Mesendoderm (in vitro differentiated cells): ENCODE results near the gene ZNF831.

ENCODE experiments used
- DNase-seq: peaks from one replicate; pipeline ENCODE4 v3.0.0; 2013
- H2AK5ac ChIP-seq: 2 replicates; pipeline ENCODE4 v1.6.1; 2013; ENCODE audit warnings: low read length, inconsistent platforms
- H2BK120ac ChIP-seq: 2 replicates; pipeline ENCODE4 v1.6.1; 2013; ENCODE audit warnings: low read depth, mild to moderate bottlenecking, low read length, moderate library complexity, mixed read lengths
- H2BK15ac ChIP-seq: replicated peaks from 2 replicates; pipeline ENCODE4 v1.6.1; 2013; ENCODE audit warnings: low read depth, mild to moderate bottlenecking, moderate library complexity
- H2BK5ac ChIP-seq: 2 replicates; pipeline ENCODE4 v1.6.1; 2013; ENCODE audit warnings: low read length, inconsistent platforms
- H3K18ac ChIP-seq: 2 replicates; pipeline ENCODE4 v1.6.1; 2013; ENCODE audit warnings: mild to moderate bottlenecking, low read length, mixed read lengths
- H3K23ac ChIP-seq: one replicate; pipeline ENCODE4 v1.6.1; 2013; ENCODE audit warnings: low read length
- H3K27ac ChIP-seq: 2 replicates; pipeline ENCODE4 v1.5.1; 2013; ENCODE audit warnings: low read depth, mild to moderate bottlenecking, inconsistent platforms, low read length, moderate library complexity
- H3K27me3 ChIP-seq: 2 replicates; pipeline ENCODE4 v1.6.1; 2013; ENCODE audit warnings: low read length, control low read depth, mild to moderate bottlenecking, inconsistent platforms; ENCODE audit not compliant: insufficient read depth, poor library complexity
- H3K36me3 ChIP-seq: 2 replicates; pipeline ENCODE4 v1.6.1; 2013; ENCODE audit warnings: low read length, inconsistent platforms; ENCODE audit not compliant: control insufficient read depth, insufficient read depth
- H3K4ac ChIP-seq: one replicate; pipeline ENCODE4 v1.6.1; 2013; ENCODE audit warnings: low read depth, mild to moderate bottlenecking, low read length, moderate library complexity
- H3K4me1 ChIP-seq: 2 replicates; pipeline ENCODE4 v1.6.1; 2013; ENCODE audit warnings: low read depth, low read length, inconsistent platforms; ENCODE audit not compliant: control insufficient read depth
- H3K4me2 ChIP-seq: 2 replicates; pipeline ENCODE4 v1.6.1; 2013; ENCODE audit warnings: low read length
- H3K4me3 ChIP-seq: 2 replicates; pipeline ENCODE4 v1.5.1; 2013; ENCODE audit warnings: mild to moderate bottlenecking, low read length
- H3K56ac ChIP-seq: one replicate; pipeline ENCODE4 v1.6.1; 2013; ENCODE audit warnings: low read length
- H3K79me1 ChIP-seq: 2 replicates; pipeline ENCODE4 v1.6.1; 2013; ENCODE audit warnings: low read length, inconsistent platforms
- H3K79me2 ChIP-seq: 2 replicates; pipeline ENCODE4 v1.6.1; 2013; ENCODE audit warnings: mild to moderate bottlenecking, low read length; ENCODE audit not compliant: control insufficient read depth, insufficient read depth
- H3K9ac ChIP-seq: 2 replicates; pipeline ENCODE4 v1.6.1; 2013; ENCODE audit warnings: low read length, inconsistent platforms
- H4K5ac ChIP-seq: one replicate; pipeline ENCODE4 v1.6.1; 2013; ENCODE audit warnings: low read length
- H4K8ac ChIP-seq: one replicate; pipeline ENCODE4 v1.6.1; 2013; ENCODE audit warnings: low read depth, mild to moderate bottlenecking, control low read depth, low read length, moderate library complexity
- WGBS: extraction: QIAGEN DNeasy Blood & Tissue Kit; methylation state at CpG from one replicate; pipeline ENCODE4 v1.1.7; 2013; ENCODE audit warnings: low lambda C conversion rate, missing lambda C conversion rate; ENCODE audit not compliant: insufficient coverage; ENCODE audit errors: extremely low coverage; 5-methylcytosine and 5-hydroxymethylcytosine counted together

The ZNF831 gene

GRCh38 chr20:59181936-59182335 is 18.3 kb downstream of the ZNF831 start:
- Histone ChIP-seq H3K4ac (no peak overlapping the region), H3K4me3 (no peak overlapping the region), H3K36me3 (no peaks in the 10 kb centered on the region), H2BK5ac (no peak overlapping the region), H4K5ac (no peak overlapping the region), H3K79me1 (no peaks in the 10 kb centered on the region), H2BK120ac (no peak overlapping the region), H3K23ac (no peak overlapping the region), H3K79me2 (no peaks in the 10 kb centered on the region), H3K9ac (no peak overlapping the region), H3K18ac (no peak overlapping the region), H3K4me1 (peaks cover 1% of the 10 kb centered on the region), H3K27ac (no peak overlapping the region), H2BK15ac (no peak overlapping the region), H3K27me3 (no peaks in the 10 kb centered on the region), H4K8ac (no peak overlapping the region), H3K4me2 (no peak overlapping the region), H3K56ac (no peak overlapping the region), H2AK5ac (no peak overlapping the region)
- WGBS, result no CpG with 5 or more reads among the region's 2 CpGs
- DNase-seq, result no peak

GRCh38 chr20:59182401-59183044 is 18.9 kb downstream of the ZNF831 start:
- Histone ChIP-seq H3K4ac (no peak overlapping the region), H2BK120ac (no peak overlapping the region), H3K4me1 (peaks cover 2% of the 10 kb centered on the region), H3K9ac (no peak overlapping the region), H4K5ac (no peak overlapping the region), H3K27ac (no peak overlapping the region), H3K27me3 (no peaks in the 10 kb centered on the region), H3K18ac (no peak overlapping the region), H2BK5ac (no peak overlapping the region), H3K4me2 (no peak overlapping the region), H3K4me3 (no peak overlapping the region), H3K23ac (no peak overlapping the region), H3K79me2 (no peaks in the 10 kb centered on the region), H2AK5ac (no peak overlapping the region), H4K8ac (no peak overlapping the region), H3K36me3 (no peaks in the 10 kb centered on the region), H2BK15ac (no peak overlapping the region), H3K56ac (no peak overlapping the region), H3K79me1 (no peaks in the 10 kb centered on the region)
- no CpG with 5 or more reads among the region's 7 CpGs for WGBS
- DNase-seq, result no peak

GRCh38 chr20:59183751-59184150 is 20.1 kb downstream of the ZNF831 start:
- H2BK120ac ChIP-seq, result no peak overlapping the region
- H2BK5ac ChIP-seq, result no peak overlapping the region
- H4K8ac ChIP-seq, result no peak overlapping the region

GRCh38 chr20:59184880-59185447 is 21.3 kb downstream of the ZNF831 start:
- no peak for DNase-seq
- H3K79me2 ChIP-seq, result no peaks in the 10 kb centered on the region
- H3K4me2 ChIP-seq, result no peak overlapping the region
- no peak overlapping the region for H3K56ac ChIP-seq
- H3K36me3 ChIP-seq, result no peaks in the 10 kb centered on the region
- H2BK120ac ChIP-seq, result no peak overlapping the region
- no peak overlapping the region for H4K5ac ChIP-seq
- no peak overlapping the region for H4K8ac ChIP-seq
- H3K18ac ChIP-seq, result no peak overlapping the region
- H3K27ac ChIP-seq, result no peak overlapping the region
- no peak overlapping the region for H2BK5ac ChIP-seq
- peaks cover 2% of the 10 kb centered on the region for H3K4me1 ChIP-seq
- no CpG with 5 or more reads among the region's 16 CpGs for WGBS
- no peak overlapping the region for H3K4ac ChIP-seq
- no peaks in the 10 kb centered on the region for H3K27me3 ChIP-seq
- no peak overlapping the region for H3K23ac ChIP-seq
- H3K4me3 ChIP-seq, result no peak overlapping the region
- H2BK15ac ChIP-seq, result no peak overlapping the region
- no peak overlapping the region for H2AK5ac ChIP-seq
- H3K79me1 ChIP-seq, result no peaks in the 10 kb centered on the region
- no peak overlapping the region for H3K9ac ChIP-seq

More at GRCh38 chr20:59183751-59184150, 20.1 kb downstream of the ZNF831 start:
- Histone ChIP-seq H4K5ac (no peak overlapping the region), H3K18ac (no peak overlapping the region), H3K4me2 (no peak overlapping the region), H3K4me3 (no peak overlapping the region), H2BK15ac (no peak overlapping the region), H3K23ac (no peak overlapping the region), H3K27me3 (no peaks in the 10 kb centered on the region), H3K56ac (no peak overlapping the region), H2AK5ac (no peak overlapping the region), H3K4me1 (peaks cover 2% of the 10 kb centered on the region), H3K79me1 (no peaks in the 10 kb centered on the region), H3K4ac (no peak overlapping the region), H3K36me3 (no peaks in the 10 kb centered on the region), H3K79me2 (no peaks in the 10 kb centered on the region), H3K27ac (no peak overlapping the region), H3K9ac (no peak overlapping the region)
- DNase-seq, result no peak

GRCh38 chr20:59185809-59186208 is 22.2 kb downstream of the ZNF831 start:
- Histone ChIP-seq H3K79me2 (no peaks in the 10 kb centered on the region), H2BK120ac (no peak overlapping the region), H2BK15ac (no peak overlapping the region), H3K79me1 (no peaks in the 10 kb centered on the region), H3K56ac (no peak overlapping the region), H3K4me2 (no peak overlapping the region), H3K4me1 (peaks cover 2% of the 10 kb centered on the region), H4K5ac (no peak overlapping the region), H3K36me3 (no peaks in the 10 kb centered on the region), H3K18ac (no peak overlapping the region), H3K27me3 (no peaks in the 10 kb centered on the region), H3K27ac (no peak overlapping the region), H3K4me3 (no peak overlapping the region), H4K8ac (no peak overlapping the region), H2AK5ac (no peak overlapping the region), H3K9ac (no peak overlapping the region), H3K4ac (no peak overlapping the region), H2BK5ac (no peak overlapping the region), H3K23ac (no peak overlapping the region)
- no CpG with 5 or more reads among the region's 6 CpGs for WGBS
- DNase-seq, result no peak

- no peak overlapping the region for H2AK5ac ChIP-seq
- H3K56ac ChIP-seq, result no peak overlapping the region
- H4K5ac ChIP-seq, result no peak overlapping the region
- no peaks in the 10 kb centered on the region for H3K27me3 ChIP-seq
- H3K79me2 ChIP-seq, result no peaks in the 10 kb centered on the region
- no peak overlapping the region for H3K4me2 ChIP-seq
- H3K9ac ChIP-seq, result no peak overlapping the region
- H3K18ac ChIP-seq, result no peak overlapping the region
- H3K4ac ChIP-seq, result no peak overlapping the region
- no peak overlapping the region for H3K23ac ChIP-seq
- H3K36me3 ChIP-seq, result no peaks in the 10 kb centered on the region
- DNase-seq, result no peak
- no peak overlapping the region for H2BK15ac ChIP-seq
- no peak overlapping the region for H3K4me3 ChIP-seq
- H3K4me1 ChIP-seq, result peaks cover 2% of the 10 kb centered on the region
- no peaks in the 10 kb centered on the region for H3K79me1 ChIP-seq
- no peak overlapping the region for H4K8ac ChIP-seq
- no peak overlapping the region for H3K27ac ChIP-seq
- no peak overlapping the region for H2BK5ac ChIP-seq
- no CpG with 5 or more reads among the region's 5 CpGs for WGBS
- H2BK120ac ChIP-seq, result no peak overlapping the region
Measured at GRCh38 chr20:59190466-59190865, 26.8 kb downstream of the ZNF831 start.
